ENCODE results near the gene PEDS1. TPM values are rescaled to one million over a fixed set of nuclear protein-coding genes. Genes with fewer than 3 reads are reported as not detected.
A peak's percentile ranks its signal among the peaks of the same experiment; 100 is the strongest.

PEDS1 gene
- total and polyA plus RNA-seq, 7 donors: 13.8 to 27.4 (median 20.2) TPM

DNA sequence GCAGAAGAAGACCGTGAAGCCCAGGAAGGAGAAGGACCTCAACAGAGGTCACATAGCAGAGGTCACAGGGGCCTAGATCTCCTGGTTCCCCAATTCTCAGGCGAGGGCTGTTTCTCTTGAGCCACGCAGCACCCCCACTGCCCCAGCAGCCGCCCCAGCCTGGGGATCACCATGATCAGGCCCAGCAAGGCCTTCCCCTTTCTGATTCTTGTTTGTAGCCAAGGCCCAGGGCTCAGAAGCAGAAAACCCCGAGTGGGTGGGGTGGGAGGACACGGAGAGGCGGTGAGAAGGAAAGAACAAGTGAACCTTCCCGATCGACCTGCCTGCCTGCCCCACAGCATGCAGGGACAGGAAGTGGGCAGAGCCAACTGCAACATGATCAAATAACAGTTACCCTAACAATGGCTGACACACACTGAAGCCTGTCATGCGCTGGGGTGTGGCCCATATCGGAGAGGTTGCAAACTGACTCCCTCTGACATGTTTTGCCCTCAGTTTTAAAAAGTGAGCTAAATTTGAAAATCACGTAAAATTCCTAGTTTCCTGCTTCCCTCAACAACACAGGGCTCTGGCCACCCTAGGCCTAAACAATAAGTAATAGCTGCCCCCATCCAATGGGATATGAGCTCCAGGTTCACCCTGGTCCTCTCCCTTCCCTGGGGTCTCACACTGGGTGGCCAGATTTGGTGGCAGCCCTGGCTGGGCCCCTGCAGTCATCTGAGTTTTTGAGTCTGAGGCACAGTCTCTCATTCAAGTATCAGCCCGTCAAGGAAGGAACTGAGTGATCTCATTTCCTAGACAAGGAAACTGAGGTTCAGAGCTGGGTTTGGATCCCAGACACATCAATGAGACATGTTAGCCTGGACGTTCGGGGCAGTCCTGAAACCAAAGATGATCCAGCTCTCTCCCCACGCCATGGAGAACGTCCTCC is 6.5 kb downstream of the PEDS1 start:
- Histone ChIP-seq H3K36me3 (peaks cover 8 to 28% (median 10%) of the 10 kb centered on the region in 4 donors), H3K9me3 (no peaks in the 10 kb centered on the region), H3K27ac (peak overlapping the region; percentile 44 to 79 (median 60)), H3K4me1 (peaks cover 0 to 87% (median 63%) of the 10 kb centered on the region in 4 donors), H3K4me3 (no peak overlapping the region), H3K27me3 (no peaks in the 10 kb centered on the region)
- no peak for TF ChIP-seq EP300 (IDR thresholded peaks at IDR 0.05)
- no peak for TF ChIP-seq POLR2A (IDR thresholded peaks at IDR 0.05)
- TF ChIP-seq CTCF (IDR thresholded peaks at IDR 0.05): no peak
- TF ChIP-seq POLR2AphosphoS5 (IDR thresholded peaks at IDR 0.05): no peak
- DNase-seq: no peak
- intact Hi-C loops (cut with DNase I): no loop called here
- 39 to 57% methylated on average over 17 of the region's 17 CpGs for WGBS, 2 donors

GRCh38 chr20:50146214-50146613 is 7.3 kb downstream of the PEDS1 start:
- WGBS, 2 donors: 91 to 92% methylated on average over 6 of the region's 6 CpGs
- no peaks in the 10 kb centered on the region for H3K27me3 ChIP-seq
- TF ChIP-seq POLR2A (IDR thresholded peaks at IDR 0.05) (no peak), CTCF (IDR thresholded peaks at IDR 0.05) (no peak)
- H3K27ac ChIP-seq: peak overlapping the region; percentile 44 to 79 (median 60)
- intact Hi-C loops (cut with DNase I): no loop called here
- peaks cover 10 to 36% (median 17%) of the 10 kb centered on the region in 4 donors for H3K36me3 ChIP-seq
- no peak for DNase-seq
- peaks cover 0 to 79% (median 55%) of the 10 kb centered on the region in 4 donors for H3K4me1 ChIP-seq
- no peak overlapping the region for H3K4me3 ChIP-seq
- no peaks in the 10 kb centered on the region for H3K9me3 ChIP-seq

- DNase-seq: no peak
- intact Hi-C loops (cut with DNase I): no loop called here
- peak overlapping the region in 3 of 4 donors; percentile 59 to 79 (median 64) for H3K27ac ChIP-seq
- 90 to 91% methylated on average over 6 of the region's 6 CpGs for WGBS, 2 donors
- H3K4me1 ChIP-seq: peaks cover 0 to 72% (median 48%) of the 10 kb centered on the region in 4 donors
- TF ChIP-seq CTCF (IDR thresholded peaks at IDR 0.05) (no peak), EP300 (IDR thresholded peaks at IDR 0.05) (no peak), POLR2A (IDR thresholded peaks at IDR 0.05) (no peak), POLR2AphosphoS5 (IDR thresholded peaks at IDR 0.05) (no peak)
- H3K36me3 ChIP-seq: peaks cover 10 to 43% (median 20%) of the 10 kb centered on the region in 4 donors
- H3K4me3 ChIP-seq: no peak overlapping the region
- no peaks in the 10 kb centered on the region for H3K27me3 ChIP-seq
- no peaks in the 10 kb centered on the region for H3K9me3 ChIP-seq
Observed at GRCh38 chr20:50145566-50145965, 8.0 kb downstream of the PEDS1 start.

- Histone ChIP-seq H3K4me3 (no peak overlapping the region), H3K9me3 (no peaks in the 10 kb centered on the region), H3K27ac (peak overlapping the region; percentile 51 to 79 (median 58)), H3K36me3 (peaks cover 10 to 51% (median 20%) of the 10 kb centered on the region in 4 donors), H3K4me1 (peaks cover 0 to 60% (median 39%) of the 10 kb centered on the region in 4 donors), H3K27me3 (no peaks in the 10 kb centered on the region)
- TF ChIP-seq POLR2AphosphoS5 (IDR thresholded peaks at IDR 0.05) (peak in 1 of 4 donors; percentile 70), CTCF (IDR thresholded peaks at IDR 0.05) (no peak), POLR2A (IDR thresholded peaks at IDR 0.05) (no peak), EP300 (IDR thresholded peaks at IDR 0.05) (no peak)
- intact Hi-C loops (cut with DNase I): no loop called here
- DNase-seq: peak; percentile 89
- WGBS, 2 donors: 68 to 84% methylated on average over 4 of the region's 4 CpGs
Observed at GRCh38 chr20:50144362-50144761, 9.2 kb downstream of the PEDS1 start.
